ENCODE results near the gene DDOST. TPM values are rescaled to one million over a fixed set of nuclear protein-coding genes. Genes with fewer than 3 reads are reported as not detected.

Gene DDOST
- total and polyA plus RNA-seq, 2 experiments from 2014 or later = 151 to 270 TPM

DNA sequence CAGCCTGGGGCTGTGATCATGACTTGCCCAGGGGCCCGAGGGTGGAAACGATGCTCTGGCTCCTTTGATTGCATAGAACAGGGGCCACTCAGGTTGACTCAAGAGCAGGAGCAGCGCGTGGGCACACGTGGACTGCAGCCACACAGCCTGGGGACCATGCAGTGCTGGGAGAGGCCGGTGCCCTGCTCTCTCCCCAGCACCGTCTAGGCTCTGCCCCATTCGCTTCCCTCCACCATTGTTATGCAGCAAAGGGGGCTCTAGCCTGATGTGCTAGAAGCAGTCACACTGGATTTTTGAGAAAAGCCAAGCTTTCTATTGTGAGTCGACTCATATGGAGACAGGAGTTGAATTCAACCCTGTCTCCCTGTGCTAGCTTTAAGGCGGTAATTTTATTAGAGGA is 19.2 kb downstream of the DDOST start:
- H3K36me3 ChIP-seq (ENCODE audit: insufficient read depth) = no peaks in the 10 kb centered on the region
- H3K27me3 ChIP-seq (ENCODE audit: insufficient read depth) = no peaks in the 10 kb centered on the region
- H3K4me3 ChIP-seq = no peak overlapping the region
- Mint-ChIP-seq H3K9me3 (no peaks in the 10 kb centered on the region), H3K27ac (no peak overlapping the region), H3K4me1 (peaks cover 12% of the 10 kb centered on the region; the same call in 2 of the 3 replicates), H3K27me3 (ENCODE audit: insufficient read depth, low read depth, poor library complexity) (peaks cover 4% of the 10 kb centered on the region), H3K36me3 (ENCODE audit: low read depth) (no peaks in the 10 kb centered on the region; the same call in 2 of the 3 replicates), H3K4me3 (no peak overlapping the region)
- H3K27ac ChIP-seq (ENCODE audit: low read depth) = no peak overlapping the region
- 0 out of 2 replicates have a peak, but pooled peaks cover 2% of the 10 kb centered on the region for H4K20me1 ChIP-seq (replicated peaks; ENCODE audit: insufficient read depth)
- H2AFZ ChIP-seq = no peak overlapping the region
- 0 out of 2 replicates have a peak overlapping the region, but pooled peaks have one; percentile 4 for H3K4me2 ChIP-seq
- ATAC-seq = peak; percentile 82
- H3K79me2 ChIP-seq (replicated peaks; ENCODE audit: insufficient read depth) = no peaks in the 10 kb centered on the region
- no peaks in the 10 kb centered on the region for H3F3A ChIP-seq (replicated peaks; ENCODE audit: low read depth)
- H3K9me2 ChIP-seq (ENCODE audit: insufficient read depth) = no peaks in the 10 kb centered on the region
- TF ChIP-seq CREB1 (CRISPR knock-in tag; IDR thresholded peaks at IDR 0.05; ENCODE audit: low read depth) (no peak), ZNF114 (CRISPR knock-in tag; IDR thresholded peaks at IDR 0.05) (no peak), NANOG (IDR thresholded peaks at IDR 0.05; ENCODE audit: borderline replicate concordance) (no peak), EZH2 (IDR thresholded peaks at IDR 0.05; ENCODE audit: low read depth, unreplicated experiment) (no peak), ZNF331 (CRISPR knock-in tag; IDR thresholded peaks at IDR 0.05; ENCODE audit: low read depth) (no peak), EZH2phosphoT487 (IDR thresholded peaks at IDR 0.05; ENCODE audit: unreplicated experiment) (no peak), POLR2AphosphoS5 (IDR thresholded peaks at IDR 0.05; ENCODE audit: low read depth) (no peak), JUNB (IDR thresholded peaks at IDR 0.05; ENCODE audit: unreplicated experiment) (no peak), STAT1 (IDR thresholded peaks at IDR 0.05; ENCODE audit: unreplicated experiment) (no peak)
- TF ChIP-seq, protein P1, sequence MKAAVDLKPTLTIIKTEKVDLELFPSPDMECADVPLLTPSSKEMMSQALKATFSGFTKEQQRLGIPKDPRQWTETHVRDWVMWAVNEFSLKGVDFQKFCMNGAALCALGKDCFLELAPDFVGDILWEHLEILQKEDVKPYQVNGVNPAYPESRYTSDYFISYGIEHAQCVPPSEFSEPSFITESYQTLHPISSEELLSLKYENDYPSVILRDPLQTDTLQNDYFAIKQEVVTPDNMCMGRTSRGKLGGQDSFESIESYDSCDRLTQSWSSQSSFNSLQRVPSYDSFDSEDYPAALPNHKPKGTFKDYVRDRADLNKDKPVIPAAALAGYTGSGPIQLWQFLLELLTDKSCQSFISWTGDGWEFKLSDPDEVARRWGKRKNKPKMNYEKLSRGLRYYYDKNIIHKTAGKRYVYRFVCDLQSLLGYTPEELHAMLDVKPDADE (IDR thresholded peaks at IDR 0.05) = no peak
- TF ChIP-seq, protein P2, sequence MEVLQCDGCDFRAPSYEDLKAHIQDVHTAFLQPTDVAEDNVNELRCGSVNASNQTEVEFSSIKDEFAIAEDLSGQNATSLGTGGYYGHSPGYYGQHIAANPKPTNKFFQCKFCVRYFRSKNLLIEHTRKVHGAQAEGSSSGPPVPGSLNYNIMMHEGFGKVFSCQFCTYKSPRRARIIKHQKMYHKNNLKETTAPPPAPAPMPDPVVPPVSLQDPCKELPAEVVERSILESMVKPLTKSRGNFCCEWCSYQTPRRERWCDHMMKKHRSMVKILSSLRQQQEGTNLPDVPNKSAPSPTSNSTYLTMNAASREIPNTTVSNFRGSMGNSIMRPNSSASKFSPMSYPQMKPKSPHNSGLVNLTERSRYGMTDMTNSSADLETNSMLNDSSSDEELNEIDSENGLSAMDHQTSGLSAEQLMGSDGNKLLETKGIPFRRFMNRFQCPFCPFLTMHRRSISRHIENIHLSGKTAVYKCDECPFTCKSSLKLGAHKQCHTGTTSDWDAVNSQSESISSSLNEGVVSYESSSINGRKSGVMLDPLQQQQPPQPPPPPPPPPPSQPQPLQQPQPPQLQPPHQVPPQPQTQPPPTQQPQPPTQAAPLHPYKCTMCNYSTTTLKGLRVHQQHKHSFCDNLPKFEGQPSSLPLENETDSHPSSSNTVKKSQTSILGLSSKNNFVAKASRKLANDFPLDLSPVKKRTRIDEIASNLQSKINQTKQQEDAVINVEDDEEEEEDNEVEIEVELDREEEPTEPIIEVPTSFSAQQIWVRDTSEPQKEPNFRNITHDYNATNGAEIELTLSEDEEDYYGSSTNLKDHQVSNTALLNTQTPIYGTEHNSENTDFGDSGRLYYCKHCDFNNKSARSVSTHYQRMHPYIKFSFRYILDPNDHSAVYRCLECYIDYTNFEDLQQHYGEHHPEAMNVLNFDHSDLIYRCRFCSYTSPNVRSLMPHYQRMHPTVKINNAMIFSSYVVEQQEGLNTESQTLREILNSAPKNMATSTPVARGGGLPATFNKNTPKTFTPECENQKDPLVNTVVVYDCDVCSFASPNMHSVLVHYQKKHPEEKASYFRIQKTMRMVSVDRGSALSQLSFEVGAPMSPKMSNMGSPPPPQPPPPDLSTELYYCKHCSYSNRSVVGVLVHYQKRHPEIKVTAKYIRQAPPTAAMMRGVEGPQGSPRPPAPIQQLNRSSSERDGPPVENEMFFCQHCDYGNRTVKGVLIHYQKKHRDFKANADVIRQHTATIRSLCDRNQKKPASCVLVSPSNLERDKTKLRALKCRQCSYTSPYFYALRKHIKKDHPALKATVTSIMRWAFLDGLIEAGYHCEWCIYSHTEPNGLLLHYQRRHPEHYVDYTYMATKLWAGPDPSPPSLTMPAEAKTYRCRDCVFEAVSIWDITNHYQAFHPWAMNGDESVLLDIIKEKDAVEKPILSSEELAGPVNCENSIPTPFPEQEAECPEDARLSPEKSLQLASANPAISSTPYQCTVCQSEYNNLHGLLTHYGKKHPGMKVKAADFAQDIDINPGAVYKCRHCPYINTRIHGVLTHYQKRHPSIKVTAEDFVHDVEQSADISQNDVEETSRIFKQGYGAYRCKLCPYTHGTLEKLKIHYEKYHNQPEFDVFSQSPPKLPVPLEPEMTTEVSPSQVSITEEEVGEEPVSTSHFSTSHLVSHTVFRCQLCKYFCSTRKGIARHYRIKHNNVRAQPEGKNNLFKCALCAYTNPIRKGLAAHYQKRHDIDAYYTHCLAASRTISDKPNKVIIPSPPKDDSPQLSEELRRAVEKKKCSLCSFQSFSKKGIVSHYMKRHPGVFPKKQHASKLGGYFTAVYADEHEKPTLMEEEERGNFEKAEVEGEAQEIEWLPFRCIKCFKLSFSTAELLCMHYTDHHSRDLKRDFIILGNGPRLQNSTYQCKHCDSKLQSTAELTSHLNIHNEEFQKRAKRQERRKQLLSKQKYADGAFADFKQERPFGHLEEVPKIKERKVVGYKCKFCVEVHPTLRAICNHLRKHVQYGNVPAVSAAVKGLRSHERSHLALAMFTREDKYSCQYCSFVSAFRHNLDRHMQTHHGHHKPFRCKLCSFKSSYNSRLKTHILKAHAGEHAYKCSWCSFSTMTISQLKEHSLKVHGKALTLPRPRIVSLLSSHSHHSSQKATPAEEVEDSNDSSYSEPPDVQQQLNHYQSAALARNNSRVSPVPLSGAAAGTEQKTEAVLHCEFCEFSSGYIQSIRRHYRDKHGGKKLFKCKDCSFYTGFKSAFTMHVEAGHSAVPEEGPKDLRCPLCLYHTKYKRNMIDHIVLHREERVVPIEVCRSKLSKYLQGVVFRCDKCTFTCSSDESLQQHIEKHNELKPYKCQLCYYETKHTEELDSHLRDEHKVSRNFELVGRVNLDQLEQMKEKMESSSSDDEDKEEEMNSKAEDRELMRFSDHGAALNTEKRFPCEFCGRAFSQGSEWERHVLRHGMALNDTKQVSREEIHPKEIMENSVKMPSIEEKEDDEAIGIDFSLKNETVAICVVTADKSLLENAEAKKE (CRISPR knock-in tag; IDR thresholded peaks at IDR 0.05) = no peak
- TF ChIP-seq, protein P3, sequence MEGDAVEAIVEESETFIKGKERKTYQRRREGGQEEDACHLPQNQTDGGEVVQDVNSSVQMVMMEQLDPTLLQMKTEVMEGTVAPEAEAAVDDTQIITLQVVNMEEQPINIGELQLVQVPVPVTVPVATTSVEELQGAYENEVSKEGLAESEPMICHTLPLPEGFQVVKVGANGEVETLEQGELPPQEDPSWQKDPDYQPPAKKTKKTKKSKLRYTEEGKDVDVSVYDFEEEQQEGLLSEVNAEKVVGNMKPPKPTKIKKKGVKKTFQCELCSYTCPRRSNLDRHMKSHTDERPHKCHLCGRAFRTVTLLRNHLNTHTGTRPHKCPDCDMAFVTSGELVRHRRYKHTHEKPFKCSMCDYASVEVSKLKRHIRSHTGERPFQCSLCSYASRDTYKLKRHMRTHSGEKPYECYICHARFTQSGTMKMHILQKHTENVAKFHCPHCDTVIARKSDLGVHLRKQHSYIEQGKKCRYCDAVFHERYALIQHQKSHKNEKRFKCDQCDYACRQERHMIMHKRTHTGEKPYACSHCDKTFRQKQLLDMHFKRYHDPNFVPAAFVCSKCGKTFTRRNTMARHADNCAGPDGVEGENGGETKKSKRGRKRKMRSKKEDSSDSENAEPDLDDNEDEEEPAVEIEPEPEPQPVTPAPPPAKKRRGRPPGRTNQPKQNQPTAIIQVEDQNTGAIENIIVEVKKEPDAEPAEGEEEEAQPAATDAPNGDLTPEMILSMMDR (conservative IDR thresholded peaks at IDR 0.05; ENCODE audit: low read depth in 2 of 2) = no peak
- TF ChIP-seq, protein P4, sequence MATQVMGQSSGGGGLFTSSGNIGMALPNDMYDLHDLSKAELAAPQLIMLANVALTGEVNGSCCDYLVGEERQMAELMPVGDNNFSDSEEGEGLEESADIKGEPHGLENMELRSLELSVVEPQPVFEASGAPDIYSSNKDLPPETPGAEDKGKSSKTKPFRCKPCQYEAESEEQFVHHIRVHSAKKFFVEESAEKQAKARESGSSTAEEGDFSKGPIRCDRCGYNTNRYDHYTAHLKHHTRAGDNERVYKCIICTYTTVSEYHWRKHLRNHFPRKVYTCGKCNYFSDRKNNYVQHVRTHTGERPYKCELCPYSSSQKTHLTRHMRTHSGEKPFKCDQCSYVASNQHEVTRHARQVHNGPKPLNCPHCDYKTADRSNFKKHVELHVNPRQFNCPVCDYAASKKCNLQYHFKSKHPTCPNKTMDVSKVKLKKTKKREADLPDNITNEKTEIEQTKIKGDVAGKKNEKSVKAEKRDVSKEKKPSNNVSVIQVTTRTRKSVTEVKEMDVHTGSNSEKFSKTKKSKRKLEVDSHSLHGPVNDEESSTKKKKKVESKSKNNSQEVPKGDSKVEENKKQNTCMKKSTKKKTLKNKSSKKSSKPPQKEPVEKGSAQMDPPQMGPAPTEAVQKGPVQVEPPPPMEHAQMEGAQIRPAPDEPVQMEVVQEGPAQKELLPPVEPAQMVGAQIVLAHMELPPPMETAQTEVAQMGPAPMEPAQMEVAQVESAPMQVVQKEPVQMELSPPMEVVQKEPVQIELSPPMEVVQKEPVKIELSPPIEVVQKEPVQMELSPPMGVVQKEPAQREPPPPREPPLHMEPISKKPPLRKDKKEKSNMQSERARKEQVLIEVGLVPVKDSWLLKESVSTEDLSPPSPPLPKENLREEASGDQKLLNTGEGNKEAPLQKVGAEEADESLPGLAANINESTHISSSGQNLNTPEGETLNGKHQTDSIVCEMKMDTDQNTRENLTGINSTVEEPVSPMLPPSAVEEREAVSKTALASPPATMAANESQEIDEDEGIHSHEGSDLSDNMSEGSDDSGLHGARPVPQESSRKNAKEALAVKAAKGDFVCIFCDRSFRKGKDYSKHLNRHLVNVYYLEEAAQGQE (IDR thresholded peaks at IDR 0.05; ENCODE audit: unreplicated experiment) = no peak
- no peaks in the 10 kb centered on the region for H3K4me1 ChIP-seq (ENCODE audit: insufficient read depth)
- DNase-seq (ENCODE audit: low spot score) = no peak

All from GM23338 (cell line).